GM18519 (cell line): ENCODE measurements around the gene TFPI.
A peak's percentile ranks its signal among the peaks of the same experiment; 100 is the strongest.

Experiments
- ATAC-seq: cut with Tn5 transposase; IDR thresholded peaks from one replicate; pipeline ENCODE4 v1.9.1; 2021; ENCODE audit warnings: mild to moderate bottlenecking, moderate library complexity; ENCODE audit not compliant: unreplicated experiment, low FRiP score

Gene TFPI

DNA sequence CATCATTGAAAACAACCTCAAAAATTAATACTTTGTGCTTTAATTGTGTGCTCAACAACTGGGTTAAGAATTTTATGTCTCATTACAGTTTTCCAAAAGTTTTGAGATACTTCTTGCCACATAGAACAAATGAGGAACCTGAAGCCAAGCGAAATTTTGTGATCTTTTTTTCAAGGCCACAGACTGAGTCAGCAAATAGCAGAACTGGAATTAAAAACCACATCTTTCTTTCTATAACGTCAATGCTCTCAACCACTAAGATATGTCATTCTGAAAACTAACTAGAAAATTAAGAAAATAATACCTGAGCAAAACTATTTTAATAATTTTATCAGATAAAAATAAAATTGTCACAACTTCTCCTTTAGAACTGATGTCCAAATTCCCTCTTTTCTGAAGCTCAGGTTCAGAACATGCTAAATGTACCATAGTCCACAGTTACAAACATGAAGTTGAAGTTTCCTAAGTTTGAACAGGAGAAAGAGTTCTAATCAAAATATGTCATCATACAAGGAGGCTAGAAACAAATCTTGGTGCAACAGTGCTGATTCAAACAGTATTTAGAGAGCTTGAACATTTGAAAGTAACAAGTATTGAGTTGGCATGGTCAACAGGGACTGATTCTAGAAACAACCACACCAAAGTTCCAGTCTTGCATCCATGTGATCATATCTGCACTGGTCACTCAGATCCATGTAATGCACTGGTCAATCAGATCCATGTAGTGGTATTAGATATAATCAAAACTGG lies 78.6 kb downstream of the TFPI start:
- ATAC-seq: peak; percentile 91

DNA sequence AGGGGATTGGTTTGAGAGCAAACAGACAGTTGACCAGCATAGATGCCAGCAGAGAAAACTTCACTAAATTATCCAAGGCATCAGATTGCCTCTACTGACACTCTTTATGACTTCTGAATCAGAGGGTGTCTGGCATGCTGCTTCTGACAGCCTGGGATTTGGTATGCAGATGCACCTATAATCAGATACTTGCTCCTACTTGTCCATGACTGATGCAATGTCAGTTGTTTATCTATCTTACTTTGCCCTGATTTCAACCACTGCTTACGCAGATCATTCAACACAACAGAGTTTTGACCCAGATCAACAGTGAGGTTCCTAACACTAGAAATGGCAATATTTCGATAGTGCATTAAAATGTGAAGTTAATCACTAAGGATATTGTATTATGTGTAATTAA lies 83.5 kb downstream of the TFPI start:
- no peak for ATAC-seq

GRCh38 chr2:187469538-187469937 lies 84.7 kb downstream of the TFPI start:
- no peak for ATAC-seq

DNA sequence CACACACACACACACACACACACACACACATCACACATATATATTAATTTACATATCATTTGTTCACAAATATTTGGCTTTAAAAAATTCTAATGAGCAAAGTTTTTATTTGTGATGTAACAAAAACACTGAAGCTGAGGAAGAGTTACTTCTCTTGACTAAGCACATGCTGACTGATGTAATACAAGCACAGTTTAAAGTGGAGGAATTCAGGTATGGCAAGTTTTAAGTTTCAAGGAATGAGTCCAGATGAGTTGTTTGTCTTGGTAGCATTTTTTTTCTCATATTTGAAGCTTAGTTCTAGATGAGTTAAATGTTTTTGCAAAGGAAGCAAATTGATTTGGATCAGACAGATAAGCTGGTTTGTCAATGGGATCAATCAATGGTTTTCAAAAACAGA lies 86.0 kb downstream of the TFPI start:
- ATAC-seq: no peak

GRCh38 chr2:187466129-187466792 lies 88.0 kb downstream of the TFPI start:
- ATAC-seq: no peak

GRCh38 chr2:187462839-187463238 lies 91.4 kb downstream of the TFPI start:
- ATAC-seq: no peak

DNA sequence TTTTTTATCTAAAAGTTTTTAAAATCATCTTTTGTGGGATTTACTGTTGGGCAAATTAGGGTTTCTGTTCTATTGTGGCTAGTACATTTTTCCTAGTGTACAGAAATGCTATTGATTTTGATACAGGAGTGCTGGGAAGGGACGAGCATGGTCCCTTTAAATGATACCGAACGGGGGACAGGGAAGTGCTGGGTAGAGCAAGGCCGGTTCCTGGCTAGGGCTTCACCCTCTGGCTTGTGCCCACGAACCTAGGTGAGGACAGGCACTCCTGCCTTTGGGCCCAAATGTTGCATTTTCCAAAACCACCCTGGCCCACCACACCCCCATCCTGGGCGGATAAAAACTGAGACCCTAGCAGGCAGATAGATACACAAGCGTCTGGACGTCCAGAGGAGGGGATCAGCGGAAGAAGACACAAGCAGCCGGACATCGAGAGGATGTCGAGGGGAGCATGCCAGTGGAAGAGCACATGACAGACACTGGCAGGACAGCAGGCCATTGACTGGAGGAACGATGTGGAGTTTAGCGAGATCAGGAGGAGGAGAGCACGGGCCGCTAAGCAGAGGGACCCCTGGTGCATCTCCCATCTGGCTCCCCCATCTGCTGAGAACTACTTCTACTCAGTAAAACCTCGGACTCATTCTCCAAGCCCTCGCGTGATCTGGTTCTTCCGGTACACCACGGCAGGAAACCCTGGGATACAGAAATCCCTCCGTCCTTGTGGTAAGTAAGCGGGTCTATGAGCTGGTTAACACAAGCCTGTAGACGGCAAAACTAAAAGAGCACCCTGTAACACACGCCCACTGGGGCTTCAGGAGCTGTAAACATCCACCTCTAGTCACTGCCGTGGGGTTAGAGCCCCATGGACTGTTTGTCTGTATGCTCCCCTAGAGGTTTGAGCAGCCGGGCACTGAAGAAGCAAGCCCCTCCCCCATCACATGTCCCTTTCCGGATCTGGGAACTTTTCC lies 92.7 kb downstream of the TFPI start:
- ATAC-seq: no peak

GRCh38 chr2:187459256-187459655 lies 95.0 kb downstream of the TFPI start:
- ATAC-seq: no peak

GRCh38 chr2:187453078-187453641 lies 101.1 kb downstream of the TFPI start:
- ATAC-seq: no peak

- ATAC-seq: no peak
Measured at GRCh38 chr2:187451510-187451909, 102.7 kb downstream of the TFPI start.

GRCh38 chr2:187447336-187447735 lies 106.9 kb downstream of the TFPI start:
- ATAC-seq: no peak

DNA sequence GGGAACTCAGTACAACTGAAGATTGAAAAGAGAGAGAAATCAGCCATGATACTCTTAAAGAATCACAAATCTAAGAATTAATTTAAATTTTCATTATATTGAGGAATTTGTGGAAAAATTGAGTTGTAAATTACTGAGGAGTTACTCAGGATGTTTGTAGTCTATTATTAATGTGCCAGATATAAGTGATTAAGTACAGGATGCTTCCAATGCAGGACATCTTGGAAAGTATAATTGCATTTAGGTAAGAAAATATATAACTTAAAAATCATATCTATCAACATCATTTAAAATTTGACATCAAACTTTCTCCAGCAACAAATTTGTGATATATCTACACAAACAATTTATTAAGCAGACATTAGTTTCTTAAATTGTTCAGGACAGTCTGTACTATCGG lies 107.5 kb downstream of the TFPI start:
- ATAC-seq: no peak

GRCh38 chr2:187445051-187445450 lies 109.2 kb downstream of the TFPI start:
- ATAC-seq: no peak

DNA sequence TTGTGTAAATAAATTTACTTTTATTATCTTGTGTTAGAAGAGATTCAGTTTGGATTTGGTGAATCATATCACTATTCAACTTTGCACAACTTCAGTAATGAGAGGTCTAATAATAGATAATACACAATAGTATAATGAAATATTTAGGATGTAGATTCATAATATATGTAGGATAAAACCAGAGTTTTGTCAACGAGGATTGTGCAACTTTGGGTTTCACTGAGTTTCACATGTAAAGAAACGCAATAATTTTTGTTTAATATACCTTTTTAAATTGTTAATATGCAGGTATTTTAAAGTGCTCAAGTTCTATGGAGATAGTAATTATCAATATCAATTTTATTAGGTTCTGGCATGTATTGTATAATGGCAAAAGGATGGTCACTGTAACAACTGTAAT lies 111.5 kb downstream of the TFPI start:
- ATAC-seq: no peak

DNA sequence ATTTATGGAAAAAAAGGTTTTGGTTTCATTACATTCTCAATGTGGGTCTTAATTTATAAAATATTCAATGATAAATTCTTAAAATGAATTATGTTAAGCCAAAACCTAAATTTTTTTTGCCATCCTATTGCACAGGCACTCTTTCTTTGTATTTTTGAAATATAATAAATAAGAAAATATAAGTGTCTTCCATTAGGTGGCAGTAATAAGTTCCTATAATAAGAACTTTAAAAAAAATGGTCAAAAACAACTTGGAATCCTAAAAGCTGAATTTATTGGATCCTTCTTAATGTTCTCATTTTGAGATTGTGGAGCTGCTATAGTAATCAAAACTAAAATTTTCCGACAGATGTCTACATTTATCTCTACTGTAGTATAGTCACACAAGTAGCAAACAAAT lies 111.9 kb downstream of the TFPI start:
- ATAC-seq: no peak

- no peak for ATAC-seq
Measured at GRCh38 chr2:187440101-187440675, 114.0 kb downstream of the TFPI start.

- ATAC-seq: no peak
Measured at GRCh38 chr2:187438455-187438854, 115.8 kb downstream of the TFPI start.

GRCh38 chr2:187435756-187436155 lies 118.5 kb downstream of the TFPI start:
- no peak for ATAC-seq

- ATAC-seq: no peak
Measured at GRCh38 chr2:187435078-187435477, 119.2 kb downstream of the TFPI start.

- no peak for ATAC-seq
Measured at GRCh38 chr2:187434342-187434785, 119.9 kb downstream of the TFPI start.
